Peyer's patch (tissue), 4 donors: ENCODE data around the gene DNAJB8. TPM values are rescaled to one million over a fixed set of nuclear protein-coding genes. Genes with fewer than 3 reads are reported as not detected.

Experiments
- DNase-seq, 3 donors: peaks; one replicate each; pipeline ENCODE4 v3.0.0-alpha.2; 2017 to 2019
- H3K27ac ChIP-seq, 4 donors: fragments of 200-600 bp; sonication (generic); one replicate each; pipeline ENCODE4 v1.5.1; 2016 to 2019
- H3K27me3 ChIP-seq, 2 donors: fragments of 200-600 bp; sonication (generic); one replicate each; pipeline ENCODE4 v1.5.1; 2019
- H3K36me3 ChIP-seq, 3 donors: fragments of 200-600 bp; sonication (generic); one replicate each; pipeline ENCODE4 v1.5.1; 2016 to 2019
- H3K4me1 ChIP-seq, 4 donors: fragments of 200-600 bp; sonication (generic); one replicate each; pipeline ENCODE4 v1.5.1; 2016 to 2019
- H3K4me3 ChIP-seq, 4 donors: fragments of 200-600 bp; sonication (generic); 1 replicate in 3 of 4; 2 replicates in 1 of 4; pipeline ENCODE4 v1.5.1; 2016 to 2019; ENCODE audit warnings: mild to moderate bottlenecking in 1 of 4
- H3K9me3 ChIP-seq, 4 donors: fragments of 200-600 bp; sonication (generic); one replicate each; pipeline ENCODE4 v1.5.1; 2016 to 2019; ENCODE audit warnings: mild to moderate bottlenecking in 1 of 4
- POLR2A ChIP-seq, 2 donors: fragments of 450-650 bp; IDR thresholded peaks; one replicate each; pipeline ENCODE4 v1.5.1; 2017; ENCODE audit warnings: antibody characterized with exemption in 2 of 2, mild to moderate bottlenecking in 2 of 2, moderate library complexity in 2 of 2
- total RNA-seq, 4 donors: library from RNA; depleted of rRNA; stranded (reverse); fragments of >200 nt; gene quantifications; one replicate each; pipeline ENCODE4 v1.1.0, GENCODE V29; 2016
- TF ChIP-seq, protein P1 (sequence below), 6 experiments: fragments of 450-650 bp in 4 of 6; fragments of 200-600 bp in 2 of 6; sonication (generic) in 1 of 6; IDR thresholded peaks; one replicate each; pipeline ENCODE4 v1.5.1; 2017 to 2019; ENCODE audit warnings: antibody characterized with exemption in 6 of 6, mild to moderate bottlenecking in 3 of 6, moderate library complexity in 1 of 6

DNAJB8 gene
- total RNA-seq = not detected

DNA sequence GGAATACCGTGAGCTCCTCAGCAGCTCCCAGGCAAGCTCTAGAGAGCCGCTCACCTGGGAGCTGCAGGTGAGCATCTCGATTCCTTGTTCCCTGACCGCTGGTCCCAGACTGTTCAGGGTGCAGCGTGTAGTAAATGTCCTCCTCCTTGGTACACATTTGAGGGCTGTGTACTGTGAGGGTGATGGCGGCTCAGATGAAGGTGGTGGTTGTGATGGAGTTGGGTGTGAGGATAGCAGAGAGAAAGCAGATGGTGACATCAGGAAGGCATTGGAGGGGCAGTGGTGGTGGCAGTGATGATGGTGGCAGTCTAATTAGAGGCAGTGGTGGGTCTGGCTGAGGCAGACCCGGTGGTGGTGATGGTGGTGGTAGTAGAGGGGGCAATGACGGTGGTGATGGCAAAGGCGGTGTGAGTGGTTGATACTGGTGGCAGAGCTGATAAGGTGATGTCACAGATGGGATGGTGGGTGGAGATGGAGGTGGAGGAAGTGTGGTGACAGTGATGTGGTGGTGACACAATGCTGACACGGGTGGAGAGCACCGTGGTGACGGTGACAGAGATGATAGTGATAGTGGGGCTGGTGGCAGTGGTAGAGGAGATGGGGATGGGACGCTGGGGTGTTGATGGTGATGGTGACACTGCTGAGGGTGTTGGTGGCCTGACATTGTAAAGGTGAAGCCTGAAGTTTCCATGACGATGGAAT is at the start of gene DNAJB8:
Gene DNAJB8, minus strand, starts transcription at position 51 of the 702 bp plus-strand sequence. CDS start 3,645 bp downstream, outside the sequence.
- DNase-seq = no peak
- no peak for TF ChIP-seq POLR2A (IDR thresholded peaks at IDR 0.05)
- TF ChIP-seq, protein P1, sequence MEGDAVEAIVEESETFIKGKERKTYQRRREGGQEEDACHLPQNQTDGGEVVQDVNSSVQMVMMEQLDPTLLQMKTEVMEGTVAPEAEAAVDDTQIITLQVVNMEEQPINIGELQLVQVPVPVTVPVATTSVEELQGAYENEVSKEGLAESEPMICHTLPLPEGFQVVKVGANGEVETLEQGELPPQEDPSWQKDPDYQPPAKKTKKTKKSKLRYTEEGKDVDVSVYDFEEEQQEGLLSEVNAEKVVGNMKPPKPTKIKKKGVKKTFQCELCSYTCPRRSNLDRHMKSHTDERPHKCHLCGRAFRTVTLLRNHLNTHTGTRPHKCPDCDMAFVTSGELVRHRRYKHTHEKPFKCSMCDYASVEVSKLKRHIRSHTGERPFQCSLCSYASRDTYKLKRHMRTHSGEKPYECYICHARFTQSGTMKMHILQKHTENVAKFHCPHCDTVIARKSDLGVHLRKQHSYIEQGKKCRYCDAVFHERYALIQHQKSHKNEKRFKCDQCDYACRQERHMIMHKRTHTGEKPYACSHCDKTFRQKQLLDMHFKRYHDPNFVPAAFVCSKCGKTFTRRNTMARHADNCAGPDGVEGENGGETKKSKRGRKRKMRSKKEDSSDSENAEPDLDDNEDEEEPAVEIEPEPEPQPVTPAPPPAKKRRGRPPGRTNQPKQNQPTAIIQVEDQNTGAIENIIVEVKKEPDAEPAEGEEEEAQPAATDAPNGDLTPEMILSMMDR (IDR thresholded peaks at IDR 0.05) = no peak
- Histone ChIP-seq H3K4me3 (no peak within 1 kb of the TSS), H3K27me3 (no peaks in the 10 kb centered on the region), H3K36me3 (no peaks in the 10 kb centered on the region), H3K27ac (no peak within 1 kb of the TSS), H3K4me1 (no peaks in the 10 kb centered on the region), H3K9me3 (no peaks in the 10 kb centered on the region)

DNA sequence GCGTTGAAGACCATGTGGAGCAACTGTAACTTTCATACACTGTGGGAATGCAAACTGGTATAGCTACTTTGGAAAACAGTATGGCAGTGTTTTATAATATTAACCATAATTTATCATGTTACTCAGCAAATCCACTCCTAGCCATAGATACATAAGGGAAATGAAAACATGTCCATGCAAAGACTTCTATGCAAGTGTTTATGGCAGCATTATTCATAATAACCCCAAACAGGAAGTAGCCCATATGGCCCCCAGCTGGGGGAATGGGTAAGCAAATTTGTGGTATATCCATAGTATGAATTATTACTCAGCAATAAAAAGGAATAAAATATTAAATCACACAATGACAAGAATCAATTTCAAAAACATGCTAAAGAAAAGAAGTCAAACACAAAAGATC is 49.3 kb upstream of the DNAJB8 start:
- TF ChIP-seq, protein P1 (IDR thresholded peaks at IDR 0.05) = no peak
- no peak for TF ChIP-seq POLR2A (IDR thresholded peaks at IDR 0.05)
- no peak for DNase-seq
- Histone ChIP-seq H3K36me3 (no peaks in the 10 kb centered on the region), H3K4me3 (no peak overlapping the region), H3K9me3 (no peaks in the 10 kb centered on the region), H3K27ac (no peak overlapping the region), H3K27me3 (no peaks in the 10 kb centered on the region), H3K4me1 (no peaks in the 10 kb centered on the region)

DNA sequence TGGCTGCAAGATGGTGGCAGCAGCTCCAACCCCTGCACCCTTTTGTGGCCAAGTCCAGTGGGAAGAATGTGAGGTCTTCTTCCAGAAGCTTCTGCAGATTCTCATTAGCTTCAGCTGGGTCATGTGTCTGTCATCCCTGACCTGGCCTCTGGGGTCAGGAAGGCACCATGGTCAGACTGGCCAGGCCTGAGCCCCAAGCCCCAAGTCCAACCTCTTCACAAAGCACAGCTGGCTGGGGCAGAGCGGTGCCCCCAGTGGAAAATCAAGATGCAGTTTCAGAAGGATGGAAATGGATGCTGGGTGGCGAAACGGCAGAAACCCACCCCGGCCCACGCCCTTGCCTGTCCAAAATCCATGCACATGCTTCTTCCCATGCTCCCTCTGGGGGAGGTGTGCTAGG is 42.2 kb upstream of the DNAJB8 start:
- H3K4me1 ChIP-seq = no peaks in the 10 kb centered on the region
- no peak for DNase-seq
- H3K9me3 ChIP-seq = no peaks in the 10 kb centered on the region
- no peak overlapping the region for H3K27ac ChIP-seq
- H3K27me3 ChIP-seq = no peaks in the 10 kb centered on the region
- TF ChIP-seq POLR2A (IDR thresholded peaks at IDR 0.05) = no peak
- TF ChIP-seq, protein P1 (IDR thresholded peaks at IDR 0.05) = no peak
- H3K4me3 ChIP-seq = no peak overlapping the region
- no peaks in the 10 kb centered on the region for H3K36me3 ChIP-seq

DNA sequence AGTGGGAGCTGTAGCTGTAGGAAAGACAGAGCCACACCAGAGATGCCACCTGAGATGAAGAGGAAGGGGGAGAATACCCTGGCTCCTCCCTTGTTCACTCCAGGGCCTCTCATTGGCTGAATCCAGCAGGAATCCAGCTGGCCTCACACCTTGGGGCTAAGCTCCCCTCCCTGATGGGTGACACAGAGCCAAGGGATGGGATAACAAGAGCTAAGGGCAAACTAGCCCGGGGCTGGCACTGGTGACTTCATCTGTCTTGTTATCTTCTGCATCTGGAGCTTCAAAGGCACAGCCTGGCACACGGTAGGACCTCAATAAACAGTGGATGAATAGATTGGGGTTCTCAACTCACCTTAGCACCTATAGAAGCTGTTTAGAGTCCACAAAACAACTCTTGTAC is 40.1 kb upstream of the DNAJB8 start:
- peaks cover 0 to 2% of the 10 kb centered on the region in 2 donors for H3K27me3 ChIP-seq
- TF ChIP-seq POLR2A (IDR thresholded peaks at IDR 0.05) = no peak
- TF ChIP-seq, protein P1 (IDR thresholded peaks at IDR 0.05) = no peak

DNA sequence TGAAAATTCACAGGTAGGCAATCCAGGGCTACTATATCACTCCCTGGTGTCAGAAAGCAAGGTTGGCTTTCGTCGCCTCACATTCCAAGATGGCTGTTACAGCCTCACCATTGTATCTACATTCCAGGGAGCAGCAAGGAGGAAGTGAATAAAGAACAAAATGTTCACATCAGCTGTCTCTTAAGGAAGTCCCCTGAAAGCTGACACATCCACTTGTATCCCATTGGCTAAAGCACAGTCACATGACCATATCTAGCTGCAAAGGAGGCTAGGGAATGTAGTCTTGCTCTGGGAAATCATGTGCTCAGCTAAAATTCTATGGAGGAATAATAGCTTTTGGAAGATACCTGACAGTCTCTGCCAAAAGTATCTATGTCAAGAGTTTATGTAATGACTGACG is 39.1 kb upstream of the DNAJB8 start:
- Histone ChIP-seq H3K4me1 (no peaks in the 10 kb centered on the region), H3K27ac (no peak overlapping the region), H3K4me3 (no peak overlapping the region), H3K9me3 (no peaks in the 10 kb centered on the region), H3K27me3 (peaks cover 0 to 4% of the 10 kb centered on the region in 2 donors), H3K36me3 (no peaks in the 10 kb centered on the region)
- TF ChIP-seq, protein P1 (IDR thresholded peaks at IDR 0.05) = no peak
- TF ChIP-seq POLR2A (IDR thresholded peaks at IDR 0.05) = no peak
- DNase-seq = no peak

More for the DNA sequence above, 40.1 kb upstream of the DNAJB8 start:
- no peak for DNase-seq
- H3K27ac ChIP-seq = no peak overlapping the region
- H3K9me3 ChIP-seq = no peaks in the 10 kb centered on the region
- no peaks in the 10 kb centered on the region for H3K4me1 ChIP-seq
- no peak overlapping the region for H3K4me3 ChIP-seq
- H3K36me3 ChIP-seq = no peaks in the 10 kb centered on the region
